K562 (cell line): Measurements from ENCODE around the gene LCE1F. TPM values are rescaled to one million over a fixed set of nuclear protein-coding genes. Genes with fewer than 3 reads are reported as not detected.

ENCODE experiments used
- ATAC-seq: fragments of 200-7000 bp; cut with Tn5 transposase; 3 replicates; pipeline ENCODE4 v1.9.1; 2020; ENCODE audit warnings: moderate library complexity
- Bru-seq: library from RNA; stranded (reverse); fragments of 400-500 nt; gene quantifications from one replicate; lab custom pipeline; 2021; lab: Mats Ljungman, UMichigan
- BruChase-seq, 2 experiments: library from RNA; stranded (reverse); fragments of 400-500 nt; gene quantifications; one replicate each; lab custom pipeline; 2021; lab: Mats Ljungman, UMichigan
- BruUV-seq: library from RNA; stranded (reverse); fragments of 400-500 nt; replicated peaks from 2 replicates; lab custom pipeline; 2021; lab: Mats Ljungman, UMichigan
- CTCF ChIA-PET: fragments of 300-600 bp; formaldehyde crosslinking; extraction: SDS; loops from one replicate; lab custom pipeline; 2021; ENCODE audit warnings: low intra/inter-chr PET ratio; lab: Yijun Ruan, JAX
- POLR2A ChIA-PET: fragments of 300-600, 350-650 bp; sonication (Branson Sonifier 250); formaldehyde crosslinking; extraction: SDS; loops from one replicate; lab custom pipeline; 2021; ENCODE audit warnings: antibody characterized with exemption, inconsistent platforms; lab: Yijun Ruan, JAX
- DNase-seq, 4 experiments: peaks; one replicate each; pipeline versions ENCODE4 v3.0.0 to v3.0.0-alpha.2; 2011 to 2018; ENCODE audit warnings: low spot score in 3 of 4, mixed read lengths in 3 of 4; ENCODE audit errors: extremely low read depth in 1 of 4
- FAIRE-seq: peaks from 2 replicates; lab custom pipeline; 2011; peaks lifted over from hg19 to GRCh38; lab: Jason Lieb, UNC
- H2AFZ ChIP-seq: 2 replicates; pipeline ENCODE4 v1.6.0; 2011; ENCODE audit warnings: low read depth, low read length, control low read depth, inconsistent platforms
- H3K27ac ChIP-seq: fragments of 200-600 bp; 3 replicates; pipeline ENCODE4 v1.8.0; 2011; ENCODE audit warnings: low read depth, mild to moderate bottlenecking, control low read depth, inconsistent platforms, low read length, moderate library complexity, mixed read lengths; ENCODE audit errors: extremely low read depth
- H3K27me3 ChIP-seq, 2 experiments: fragments of 300-600 bp in 1 of 2; 2 replicates in 1 of 2; 3 replicates in 1 of 2; pipeline versions ENCODE4 v1.6.0 to v1.8.0; 2011; ENCODE audit warnings: inconsistent platforms in 2 of 2, low read length in 2 of 2, mild to moderate bottlenecking in 1 of 2, mixed read lengths in 1 of 2, moderate library complexity in 1 of 2; ENCODE audit not compliant: control insufficient read depth in 2 of 2, insufficient read depth in 2 of 2
- H3K36me3 ChIP-seq: fragments of 300-600 bp; 3 replicates; pipeline ENCODE4 v1.8.0; 2011; ENCODE audit warnings: mild to moderate bottlenecking, low read length, inconsistent platforms; ENCODE audit not compliant: control insufficient read depth, insufficient read depth
- H3K4me1 ChIP-seq, 2 experiments: fragments of 200-600 bp in 1 of 2; replicated peaks in 1 of 2; 2 replicates in 1 of 2; 3 replicates in 1 of 2; pipeline versions ENCODE4 v1.5.1 to v1.8.0; 2011; ENCODE audit warnings: inconsistent platforms in 2 of 2, low read length in 2 of 2, mild to moderate bottlenecking in 1 of 2, mixed read lengths in 1 of 2, moderate library complexity in 1 of 2; ENCODE audit not compliant: control insufficient read depth in 2 of 2, insufficient read depth in 2 of 2
- H3K4me2 ChIP-seq: 2 replicates; pipeline ENCODE4 v1.6.1; 2011; ENCODE audit warnings: low read length, control low read depth, inconsistent platforms, mixed read lengths; ENCODE audit not compliant: insufficient read depth
- H3K4me3 ChIP-seq: fragments of 200-600 bp; sonication (generic), shearing (Covaris generic); 2 replicates; pipeline ENCODE4 v1.5.1; 2016; ENCODE audit warnings: control low read depth, inconsistent platforms
- H3K79me2 ChIP-seq: fragments of 200-600 bp; 3 replicates; pipeline ENCODE4 v1.8.0; 2011; ENCODE audit warnings: low read length, inconsistent platforms; ENCODE audit not compliant: control insufficient read depth, insufficient read depth
- H3K9ac ChIP-seq, 2 experiments: 2 replicates each; pipeline versions ENCODE4 v1.6.0 to v1.6.1; 2011; ENCODE audit warnings: low read depth in 2 of 2, low read length in 2 of 2, control low read depth in 1 of 2, inconsistent platforms in 1 of 2, mild to moderate bottlenecking in 1 of 2, mixed read lengths in 1 of 2; ENCODE audit not compliant: insufficient read depth in 1 of 2
- H3K9me1 ChIP-seq: one replicate; pipeline ENCODE4 v1.6.0; 2011; ENCODE audit warnings: inconsistent platforms, mild to moderate bottlenecking, low read length, moderate library complexity; ENCODE audit not compliant: control insufficient read depth, insufficient read depth
- H3K9me3 ChIP-seq: replicated peaks from 2 replicates; pipeline ENCODE4 v1.5.1; 2011; ENCODE audit warnings: low read depth, low read length, inconsistent platforms; ENCODE audit not compliant: control insufficient read depth, insufficient read depth
- H4K20me1 ChIP-seq: replicated peaks from 2 replicates; pipeline ENCODE4 v1.6.1; 2011; ENCODE audit warnings: low read length, inconsistent platforms, mixed read lengths; ENCODE audit not compliant: control insufficient read depth, insufficient read depth
- ARHGAP35 ChIP-seq: fragments of 450-650 bp; IDR thresholded peaks from 2 replicates; pipeline ENCODE4 v1.6.1; 2018; ENCODE audit not compliant: partially characterized antibody
- ZKSCAN8 ChIP-seq: fragments of 200-800 bp; sonication (Bioruptor generic); IDR thresholded peaks from 2 replicates; pipeline ENCODE4 v1.6.1; 2016; ENCODE audit warnings: missing genetic modification characterization, missing compliant biosample characterization
- ZNF165 ChIP-seq: fragments of 250-450 bp; sonication (Bioruptor Pico); IDR thresholded peaks from 2 replicates; pipeline ENCODE4 v1.4.0; 2020; ENCODE audit warnings: borderline replicate concordance
- WGBS: fragments of 100-300 bp; shearing (Covaris generic); methylation state at CpG from one replicate; pipeline ENCODE4 v1.1.6; 2016; ENCODE audit warnings: low coverage, mixed read lengths; ENCODE audit not compliant: insufficient coverage; ENCODE audit errors: missing lambda C conversion rate; 5-methylcytosine and 5-hydroxymethylcytosine counted together
- in situ Hi-C: fragments of 300-500 bp; cut with MboI; formaldehyde crosslinking; loops from 4 replicates; pipeline ENCODE4 v1.15.0; 2018; ENCODE audit warnings: inconsistent platforms, mixed read lengths
- intact Hi-C: fragments of 100-400 bp; cut with micrococcal nuclease; formaldehyde crosslinking; loops from 2 replicates; pipeline ENCODE4 v1.14.2; 2022
- long read RNA-seq, 3 experiments: library from polyadenylated mRNA in 2 of 3; library from RNA in 1 of 3; unstranded in 2 of 3; stranded (forward) in 1 of 3; transcript quantifications; one replicate each; pipeline ENCODE4 v2.0.0, GENCODE V29; 2019 to 2022
- polyA minus RNA-seq, 3 experiments: library from RNA; depleted of rRNA, polyadenylated mRNA; stranded (reverse); fragments of >200 nt; gene quantifications; 2 replicates each; pipeline ENCODE4 v1.2.3, GENCODE V29; 2011
- polyA plus RNA-seq, 8 experiments: library from polyadenylated mRNA; depleted of rRNA in 4 of 8; stranded (reverse) in 5 of 8; unstranded in 3 of 8; fragments of >200 nt; fragmentation: Nextera tagmentation in 2 of 8; fragmentation: Illumina TruSeq in 1 of 8; extraction: Ambion mirVana in 2 of 8; extraction: Trizol in 1 of 8; gene quantifications; 2 replicates each; pipeline versions ENCODE4 v1.2.1 to v1.2.3, GENCODE V29; 2011 to 2014; ENCODE audit warnings: inconsistent platforms in 1 of 8, missing spikeins in 1 of 8
- total RNA-seq, 7 experiments: library from RNA; depleted of rRNA in 6 of 7; stranded (reverse); fragments of >200 nt in 6 of 7; fragmentation: Illumina TruSeq in 2 of 7; extraction: Trizol in 2 of 7; gene quantifications; 2 replicates each; pipeline versions ENCODE4 v1.2.1 to v1.2.3, GENCODE V29; 2011 to 2021; ENCODE audit warnings: low replicate concordance in 1 of 7
- TF ChIP-seq, protein P1 (sequence below): sonication (generic); formaldehyde crosslinking; IDR thresholded peaks from 2 replicates; pipeline ENCODE4 v1.8.1; 2023; ENCODE audit warnings: mild to moderate bottlenecking, missing genetic modification reagents, moderate library complexity
- TF ChIP-seq, protein P2 (sequence below), 3 experiments: IDR thresholded peaks in 2 of 3; conservative IDR thresholded peaks in 1 of 3; 2 replicates each; pipeline ENCODE4 v1.5.1; 2011 to 2012; ENCODE audit warnings: low read length in 3 of 3, mild to moderate bottlenecking in 3 of 3, control low read depth in 2 of 3, improper control_type of control experiment in 1 of 3, inconsistent platforms in 1 of 3, low read depth in 1 of 3, mixed read lengths in 1 of 3, moderate library complexity in 1 of 3; ENCODE audit not compliant: insufficient read depth in 2 of 3

The LCE1F gene, protein sequence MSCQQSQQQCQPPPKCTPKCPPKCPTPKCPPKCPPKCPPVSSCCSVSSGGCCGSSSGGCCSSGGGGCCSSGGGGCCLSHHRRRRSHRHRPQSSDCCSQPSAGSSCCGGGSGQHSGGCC
- total RNA-seq (2011; cell fraction: chromatin; rRNA removed; ENCODE audit: low replicate concordance) = not detected in 2 replicates
- total RNA-seq (2011; cell fraction: nucleolus; rRNA removed) = not detected in 2 replicates
- not detected in 2 replicates for total RNA-seq (2011; cell fraction: nucleoplasm; rRNA removed)
- total RNA-seq (2014; rRNA removed) = not detected in 2 replicates
- not detected in 2 replicates for total RNA-seq (2014; rRNA removed; fragmentation: Illumina TruSeq; extraction: Trizol)
- not detected in 2 replicates for total RNA-seq (2015; rRNA removed; fragmentation: Illumina TruSeq; extraction: Trizol)
- total RNA-seq (2021) = not detected in 2 replicates
- polyA plus RNA-seq (2011; rRNA removed) = not detected in 2 replicates
- not detected in 2 replicates for polyA plus RNA-seq (2011; cell fraction: cytosol; rRNA removed)
- polyA plus RNA-seq (2011; cell fraction: nucleus; rRNA removed) = not detected in 2 replicates
- polyA plus RNA-seq (2012) = not detected in 2 replicates
- not detected in 2 replicates for polyA plus RNA-seq (2014; fragmentation: Illumina TruSeq; extraction: Trizol)
- polyA plus RNA-seq (2014; fragmentation: Nextera tagmentation; extraction: Ambion mirVana) = not detected
- polyA plus RNA-seq (2014; rRNA removed) = not detected in 2 replicates
- polyA minus RNA-seq (2011; rRNA and poly(A)+ RNA removed) = not detected in 2 replicates
- polyA minus RNA-seq (2011; cell fraction: cytosol; rRNA and poly(A)+ RNA removed) = not detected in 2 replicates
- polyA minus RNA-seq (2011; cell fraction: nucleus; rRNA and poly(A)+ RNA removed) = not detected in 2 replicates
- Bru-seq, nascent RNA = not detected
- BruChase-seq, experiment 1, labeled RNA remaining after a 2-hour chase = not detected
- not detected for BruChase-seq, experiment 2, labeled RNA remaining after a 6-hour chase
- long read RNA-seq, experiment 1 = 0 reads
- long read RNA-seq, experiment 2 = 0 reads
- long read RNA-seq, experiment 3 = 0 reads

DNA sequence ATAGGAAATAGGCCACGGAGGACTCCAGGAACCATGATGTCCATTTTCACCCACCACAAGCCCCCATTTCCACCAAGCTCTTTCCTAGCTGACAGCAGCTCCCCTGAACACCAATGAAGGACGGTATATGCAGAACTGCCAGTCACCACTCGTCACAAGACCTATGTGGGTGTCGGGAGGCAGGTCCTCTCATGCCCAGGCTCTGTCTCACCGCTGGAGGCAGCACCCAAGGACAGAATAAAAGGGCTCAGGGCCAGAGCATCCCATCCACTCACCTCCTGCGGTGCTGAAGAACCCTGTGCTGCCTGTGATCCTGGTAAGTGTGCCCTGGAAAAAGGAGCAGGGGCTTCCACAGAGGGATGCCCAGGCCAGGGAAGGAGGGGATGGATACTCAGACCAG, at the start of gene LCE1F:
LCE1F (plus strand) TSS at position 266 of the 400 bp plus-strand sequence. CDS start 1,232 bp downstream, outside the sequence.
- H3K9me3 ChIP-seq = no peaks in the 10 kb centered on the region
- ATAC-seq (no peak), DNase-seq (no peak), FAIRE-seq (no peak)
- TF ChIP-seq ARHGAP35 (no peak), ZKSCAN8 (CRISPR knock-in tag) (no peak), ZNF165 (CRISPR knock-in tag) (no peak)
- TF ChIP-seq, protein P1, sequence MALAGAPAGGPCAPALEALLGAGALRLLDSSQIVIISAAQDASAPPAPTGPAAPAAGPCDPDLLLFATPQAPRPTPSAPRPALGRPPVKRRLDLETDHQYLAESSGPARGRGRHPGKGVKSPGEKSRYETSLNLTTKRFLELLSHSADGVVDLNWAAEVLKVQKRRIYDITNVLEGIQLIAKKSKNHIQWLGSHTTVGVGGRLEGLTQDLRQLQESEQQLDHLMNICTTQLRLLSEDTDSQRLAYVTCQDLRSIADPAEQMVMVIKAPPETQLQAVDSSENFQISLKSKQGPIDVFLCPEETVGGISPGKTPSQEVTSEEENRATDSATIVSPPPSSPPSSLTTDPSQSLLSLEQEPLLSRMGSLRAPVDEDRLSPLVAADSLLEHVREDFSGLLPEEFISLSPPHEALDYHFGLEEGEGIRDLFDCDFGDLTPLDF = no peak
- TF ChIP-seq, protein P2, sequence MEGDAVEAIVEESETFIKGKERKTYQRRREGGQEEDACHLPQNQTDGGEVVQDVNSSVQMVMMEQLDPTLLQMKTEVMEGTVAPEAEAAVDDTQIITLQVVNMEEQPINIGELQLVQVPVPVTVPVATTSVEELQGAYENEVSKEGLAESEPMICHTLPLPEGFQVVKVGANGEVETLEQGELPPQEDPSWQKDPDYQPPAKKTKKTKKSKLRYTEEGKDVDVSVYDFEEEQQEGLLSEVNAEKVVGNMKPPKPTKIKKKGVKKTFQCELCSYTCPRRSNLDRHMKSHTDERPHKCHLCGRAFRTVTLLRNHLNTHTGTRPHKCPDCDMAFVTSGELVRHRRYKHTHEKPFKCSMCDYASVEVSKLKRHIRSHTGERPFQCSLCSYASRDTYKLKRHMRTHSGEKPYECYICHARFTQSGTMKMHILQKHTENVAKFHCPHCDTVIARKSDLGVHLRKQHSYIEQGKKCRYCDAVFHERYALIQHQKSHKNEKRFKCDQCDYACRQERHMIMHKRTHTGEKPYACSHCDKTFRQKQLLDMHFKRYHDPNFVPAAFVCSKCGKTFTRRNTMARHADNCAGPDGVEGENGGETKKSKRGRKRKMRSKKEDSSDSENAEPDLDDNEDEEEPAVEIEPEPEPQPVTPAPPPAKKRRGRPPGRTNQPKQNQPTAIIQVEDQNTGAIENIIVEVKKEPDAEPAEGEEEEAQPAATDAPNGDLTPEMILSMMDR (IDR thresholded peaks at IDR 0.05 in 2 of 3, conservative IDR thresholded peaks at IDR 0.05 in 1 of 3; ENCODE audit: insufficient read depth in 2 of 3, low read depth in 1 of 3, low read length in 3 of 3) = 0 out of 6 replicates have a peak, but pooled peaks of 1 of the 3 experiments have one; percentile 17
- no peak within 1 kb of the TSS for H3K27ac ChIP-seq
- H2AFZ ChIP-seq = no peak within 1 kb of the TSS
- no peaks in the 10 kb centered on the region for H3K9me1 ChIP-seq
- no peaks in the 10 kb centered on the region for H3K36me3 ChIP-seq
- no peak within 1 kb of the TSS for H3K9ac ChIP-seq
- no peak within 1 kb of the TSS for H3K4me3 ChIP-seq
- no peak within 1 kb of the TSS for H3K4me2 ChIP-seq
- 0% methylated on average over 6 of the region's 6 CpGs for WGBS
- in situ Hi-C loops = no loop called here
- no peaks in the 10 kb centered on the region for H3K79me2 ChIP-seq
- H4K20me1 ChIP-seq = no peaks in the 10 kb centered on the region
- CTCF ChIA-PET = no interaction called here
- intact Hi-C loops = no loop called here
- POLR2A ChIA-PET = no interaction called here
- no peaks in the 10 kb centered on the region for H3K4me1 ChIP-seq
- BruUV-seq = no TSS peak
- no peaks in the 10 kb centered on the region for H3K27me3 ChIP-seq
